ENCODE results near the gene MYOM3.

GRCh38 chr1:24007079-24007478 is 104.9 kb downstream of the MYOM3 start:
- TF ChIP-seq CTCF (IDR thresholded peaks at IDR 0.05; ENCODE audit: low read length) (no peak), EZH2 (IDR thresholded peaks at IDR 0.05; ENCODE audit: borderline replicate concordance, low read length) (no peak)

All from OCI-LY1 (cell line).